Activated CD4-positive, alpha-beta T cell treated with anti-CD3 and anti-CD28 coated beads, Interleukin-2, amount 10 ng/mL, durations not matched to agents 24 days and 14 days (primary cell): ENCODE data around the gene TEX44. TPM values are rescaled to one million over a fixed set of nuclear protein-coding genes. Genes with fewer than 3 reads are reported as not detected.
"Not testable (repeated sequence)": the region's sequence is repeated elsewhere in the genome, so short reads cannot be mapped to it uniquely, and the experiment has no call there.

Source experiments
- DNase-seq: peaks from one replicate; pipeline ENCODE4 v3.0.0; 2022
- H3K27ac Mint-ChIP-seq: one replicate; pipeline ENCODE4 v1.8.0; 2022; ENCODE audit warnings: mild to moderate bottlenecking, mixed read lengths
- H3K27me3 Mint-ChIP-seq: one replicate; pipeline ENCODE4 v1.8.0; 2022; ENCODE audit warnings: mixed read lengths
- H3K36me3 Mint-ChIP-seq: one replicate; pipeline ENCODE4 v1.8.0; 2022; ENCODE audit warnings: low read depth, mild to moderate bottlenecking, mixed read lengths
- H3K4me1 Mint-ChIP-seq: one replicate; pipeline ENCODE4 v1.8.0; 2021; ENCODE audit warnings: mixed read lengths
- H3K4me3 Mint-ChIP-seq: one replicate; pipeline ENCODE4 v1.8.0; 2022; ENCODE audit warnings: mild to moderate bottlenecking, moderate library complexity, mixed read lengths
- H3K9me3 Mint-ChIP-seq: one replicate; pipeline ENCODE4 v1.8.0; 2021; ENCODE audit warnings: mixed read lengths
- intact Hi-C: fragments of 100-400 bp; cut with micrococcal nuclease; formaldehyde crosslinking; loops from one replicate; pipeline ENCODE4 v1.15.1; 2023
- total RNA-seq: library from RNA; stranded (reverse); gene quantifications from 2 replicates; pipeline ENCODE4 v1.2.3, GENCODE V29; 2022

TEX44 gene
- total RNA-seq, 1 donor from 2014 or later, result not detected

DNA sequence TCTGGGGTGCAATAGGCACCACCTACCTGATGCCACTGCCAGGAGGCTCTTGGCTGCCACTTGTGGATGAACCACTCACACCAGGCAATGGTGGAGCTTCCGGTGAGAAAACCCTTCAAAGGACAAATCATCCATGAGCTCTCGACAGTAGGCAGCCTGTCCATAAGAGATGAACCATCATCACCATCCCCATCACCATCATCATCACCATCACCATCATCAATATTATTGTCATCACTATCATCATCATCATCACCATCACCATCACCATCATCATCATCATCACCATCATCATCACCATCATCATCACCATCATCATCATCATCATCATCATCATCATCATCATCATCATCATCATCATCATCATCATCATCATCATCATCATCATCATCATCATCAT lies 14.0 kb upstream of the TEX44 start:
- H3K36me3 Mint-ChIP-seq, DNase-seq, H3K27me3 Mint-ChIP-seq, H3K4me1 Mint-ChIP-seq, H3K27ac Mint-ChIP-seq, H3K9me3 Mint-ChIP-seq, H3K4me3 Mint-ChIP-seq, intact Hi-C loops: not testable (repeated sequence)

DNA sequence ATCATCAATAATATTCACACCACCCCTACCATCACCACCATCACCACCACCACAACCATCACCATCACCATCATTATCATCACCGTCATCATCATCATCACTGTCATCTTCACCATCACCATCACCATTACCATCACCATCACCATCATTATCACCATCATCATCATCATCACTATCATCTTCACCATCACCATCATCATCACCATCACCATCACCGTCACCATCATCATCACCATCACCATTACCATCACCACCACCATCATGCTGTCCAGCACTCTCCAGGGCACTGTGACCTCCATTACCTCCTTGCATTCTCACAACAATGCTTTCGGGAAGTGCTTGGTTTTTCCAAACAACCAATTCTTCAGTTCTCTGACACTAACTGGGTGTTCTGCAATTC lies 13.1 kb upstream of the TEX44 start:
- Mint-ChIP-seq H3K27me3 (peaks cover 5% of the 10 kb centered on the region), H3K4me1 (no peaks in the 10 kb centered on the region), H3K27ac (no peak overlapping the region), H3K36me3 (no peaks in the 10 kb centered on the region), H3K9me3 (peaks cover 9% of the 10 kb centered on the region), H3K4me3 (no peak overlapping the region)
- DNase-seq, result no peak
- intact Hi-C loops, result no loop called here

DNA sequence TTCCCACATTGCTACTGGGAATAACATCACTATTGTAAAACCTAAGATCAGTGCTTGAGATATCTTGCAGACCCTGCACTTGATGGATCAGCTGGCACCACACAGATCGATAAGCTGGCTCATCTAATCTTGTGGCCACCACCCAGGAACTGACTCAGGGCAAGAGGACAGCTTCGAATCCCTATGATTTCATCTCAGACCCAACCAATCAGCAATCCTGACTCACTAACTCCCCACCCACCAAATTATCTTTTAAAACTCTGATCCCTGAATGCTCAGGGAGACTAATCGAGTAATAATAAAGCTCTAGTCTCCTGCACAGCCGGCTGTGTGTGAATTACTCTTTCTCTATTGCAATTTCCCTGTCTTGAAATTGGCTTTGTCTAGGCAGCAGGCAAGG lies 11.3 kb upstream of the TEX44 start:
- Mint-ChIP-seq H3K27me3 (peaks cover 8% of the 10 kb centered on the region), H3K4me1 (no peaks in the 10 kb centered on the region), H3K36me3 (no peaks in the 10 kb centered on the region), H3K9me3 (peaks cover 9% of the 10 kb centered on the region), H3K27ac (no peak overlapping the region), H3K4me3 (no peak overlapping the region)
- DNase-seq, result no peak
- intact Hi-C loops, result no loop called here

DNA sequence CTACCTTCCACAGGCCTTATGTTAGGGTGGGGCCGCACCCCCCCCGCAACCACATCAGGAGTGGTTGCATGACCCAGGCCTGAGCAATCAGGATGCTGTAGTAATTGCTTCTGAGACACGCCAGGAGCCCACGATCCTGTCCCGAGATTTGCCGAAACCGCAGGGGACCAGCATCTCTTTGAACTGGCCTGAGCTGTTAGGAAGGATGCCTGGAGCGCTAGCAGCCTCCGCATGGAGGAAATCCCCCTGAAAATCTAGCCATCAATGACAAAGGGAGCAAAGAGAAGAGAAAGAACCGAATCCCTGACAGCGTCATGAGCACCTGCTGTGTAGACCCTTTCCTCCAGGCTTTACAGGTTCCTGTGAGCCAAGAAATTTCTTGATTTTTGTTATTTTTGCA lies 8.7 kb upstream of the TEX44 start:
- H3K4me1 Mint-ChIP-seq, result no peaks in the 10 kb centered on the region
- DNase-seq, result no peak
- no peaks in the 10 kb centered on the region for H3K36me3 Mint-ChIP-seq
- no peak overlapping the region for H3K4me3 Mint-ChIP-seq
- H3K9me3 Mint-ChIP-seq, result peaks cover 5% of the 10 kb centered on the region
- no peak overlapping the region for H3K27ac Mint-ChIP-seq
- H3K27me3 Mint-ChIP-seq, result peaks cover 11% of the 10 kb centered on the region
- intact Hi-C loops, result no loop called here

DNA sequence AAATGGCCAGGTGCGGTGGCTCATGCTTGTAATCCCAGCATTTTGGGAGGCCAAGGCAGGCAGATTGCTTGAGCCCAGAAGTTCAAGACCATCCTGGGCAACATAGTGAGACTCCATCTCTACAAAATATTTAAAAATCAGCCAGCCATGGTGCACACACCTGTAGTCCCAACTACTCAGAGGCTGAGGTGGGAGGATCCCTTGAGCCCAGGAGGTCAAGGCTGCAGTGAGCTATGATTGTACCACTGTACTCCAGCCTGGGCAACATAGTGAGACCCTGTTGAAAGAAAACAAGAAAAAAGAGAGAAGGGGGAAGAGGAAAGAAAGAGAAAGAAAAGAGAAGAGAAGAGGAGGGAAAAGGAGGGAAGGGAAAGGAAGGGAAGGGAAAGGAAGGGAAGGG lies 4.9 kb upstream of the TEX44 start:
- H3K9me3 Mint-ChIP-seq, H3K36me3 Mint-ChIP-seq, H3K27me3 Mint-ChIP-seq, DNase-seq, H3K27ac Mint-ChIP-seq, intact Hi-C loops, H3K4me3 Mint-ChIP-seq, H3K4me1 Mint-ChIP-seq: not testable (repeated sequence)

DNA sequence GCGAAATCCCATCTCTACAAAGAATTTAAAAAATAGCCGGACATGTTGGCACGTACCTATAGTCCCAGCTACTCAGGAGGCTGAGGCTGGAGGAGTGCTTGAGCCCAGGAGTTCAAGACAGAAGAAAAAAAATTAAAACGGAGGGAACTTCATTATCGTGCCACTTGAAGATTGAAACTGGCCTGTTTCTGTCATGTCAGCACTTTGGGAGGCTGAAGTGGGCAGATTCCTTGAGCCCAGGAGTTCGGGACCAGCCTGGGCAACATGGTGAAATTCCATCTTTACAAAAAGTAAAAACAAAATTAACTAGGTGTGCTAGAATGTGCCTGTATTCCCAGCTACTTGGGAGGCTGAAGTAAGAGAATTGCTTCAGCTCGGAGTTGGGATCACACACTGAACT lies 3.0 kb upstream of the TEX44 start:
- no peak overlapping the region for H3K4me3 Mint-ChIP-seq
- DNase-seq, result no peak
- peaks cover 7% of the 10 kb centered on the region for H3K27me3 Mint-ChIP-seq
- H3K36me3 Mint-ChIP-seq, result no peaks in the 10 kb centered on the region
- no peaks in the 10 kb centered on the region for H3K4me1 Mint-ChIP-seq
- intact Hi-C loops, result no loop called here
- no peak overlapping the region for H3K27ac Mint-ChIP-seq
- H3K9me3 Mint-ChIP-seq, result no peaks in the 10 kb centered on the region

DNA sequence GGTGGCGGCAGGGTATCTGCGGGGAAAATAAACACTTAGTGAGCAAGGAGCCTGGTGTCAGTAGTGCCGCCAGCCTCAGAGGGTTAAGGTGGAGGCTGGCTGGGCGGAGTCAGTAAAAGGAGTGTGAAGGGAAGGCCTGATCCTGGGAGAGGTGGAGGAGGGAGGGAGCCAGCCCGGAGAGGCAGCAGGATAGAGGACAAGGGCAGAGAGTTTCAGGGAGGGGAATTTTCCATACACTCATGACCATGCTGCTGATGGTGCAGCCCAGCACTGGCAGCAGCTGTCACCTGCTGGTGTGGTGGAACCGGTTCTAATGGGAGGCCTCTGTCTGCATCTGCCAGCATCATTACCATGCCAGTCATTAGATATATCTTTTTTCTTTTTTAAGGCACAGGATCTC lies 2.0 kb upstream of the TEX44 start:
- no peak overlapping the region for H3K4me3 Mint-ChIP-seq
- H3K27ac Mint-ChIP-seq, result no peak overlapping the region
- intact Hi-C loops, result no loop called here
- no peaks in the 10 kb centered on the region for H3K9me3 Mint-ChIP-seq
- no peak for DNase-seq
- peaks cover 7% of the 10 kb centered on the region for H3K27me3 Mint-ChIP-seq
- no peaks in the 10 kb centered on the region for H3K36me3 Mint-ChIP-seq
- H3K4me1 Mint-ChIP-seq, result no peaks in the 10 kb centered on the region

DNA sequence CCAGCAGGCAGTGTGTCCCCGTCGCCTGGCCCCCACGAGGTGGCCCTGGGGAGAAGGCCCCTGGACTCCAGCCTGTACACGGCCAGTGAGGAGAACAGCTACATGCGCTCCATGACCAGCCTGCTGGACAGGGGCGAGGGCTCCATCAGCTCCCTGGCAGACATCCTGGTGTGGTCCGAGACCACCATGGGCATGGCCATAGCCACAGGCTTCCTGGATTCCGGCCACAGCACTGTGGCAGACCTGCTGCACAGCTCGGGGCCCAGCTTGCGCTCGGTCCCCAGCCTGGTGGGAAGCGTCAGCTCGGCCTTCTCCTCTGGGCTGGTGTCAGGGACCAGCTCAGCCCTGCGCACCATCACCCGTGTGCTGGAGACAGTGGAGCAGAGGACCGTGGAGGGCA lies 1.0 kb downstream of the TEX44 start:
- H3K4me3 Mint-ChIP-seq, result no peak overlapping the region
- H3K9me3 Mint-ChIP-seq, result no peaks in the 10 kb centered on the region
- intact Hi-C loops, result no loop called here
- H3K27ac Mint-ChIP-seq, result no peak overlapping the region
- no peak for DNase-seq
- H3K36me3 Mint-ChIP-seq, result no peaks in the 10 kb centered on the region
- peaks cover 1% of the 10 kb centered on the region for H3K27me3 Mint-ChIP-seq
- H3K4me1 Mint-ChIP-seq, result no peaks in the 10 kb centered on the region

DNA sequence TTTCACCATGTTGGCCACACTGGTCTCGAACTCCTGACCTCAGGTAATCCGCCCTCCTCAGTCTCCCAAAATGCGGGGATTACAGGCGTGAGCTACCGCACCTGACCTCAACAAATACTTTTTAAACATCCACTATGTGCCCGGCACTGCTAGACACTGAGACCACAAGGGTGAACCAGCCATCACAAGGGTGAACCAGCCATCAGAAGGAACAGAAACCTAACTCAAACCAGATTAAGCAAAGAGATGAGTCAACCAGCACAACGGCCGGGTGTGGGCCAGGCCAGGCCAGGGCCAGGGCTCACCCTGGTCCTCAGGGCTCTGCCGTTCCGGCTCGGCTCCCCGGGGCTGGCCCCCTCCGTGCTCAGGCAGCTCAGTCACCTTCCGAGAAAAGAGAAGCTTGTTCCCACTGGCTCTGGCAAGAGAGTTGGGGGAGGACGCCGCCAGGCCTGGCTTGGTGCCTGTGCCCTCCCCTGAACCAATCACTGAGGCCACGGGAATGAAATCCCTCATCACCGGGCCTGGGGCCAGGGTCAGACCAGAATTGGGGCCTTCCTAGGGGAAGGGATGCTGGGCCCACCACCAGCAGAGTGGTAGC lies 4.4 kb downstream of the TEX44 start:
- intact Hi-C loops, result no loop called here
- H3K27me3 Mint-ChIP-seq, result peaks cover 1% of the 10 kb centered on the region
- peaks cover 5% of the 10 kb centered on the region for H3K4me1 Mint-ChIP-seq
- no peaks in the 10 kb centered on the region for H3K36me3 Mint-ChIP-seq
- H3K9me3 Mint-ChIP-seq, result no peaks in the 10 kb centered on the region
- no peak overlapping the region for H3K27ac Mint-ChIP-seq
- DNase-seq, result no peak
- no peak overlapping the region for H3K4me3 Mint-ChIP-seq

DNA sequence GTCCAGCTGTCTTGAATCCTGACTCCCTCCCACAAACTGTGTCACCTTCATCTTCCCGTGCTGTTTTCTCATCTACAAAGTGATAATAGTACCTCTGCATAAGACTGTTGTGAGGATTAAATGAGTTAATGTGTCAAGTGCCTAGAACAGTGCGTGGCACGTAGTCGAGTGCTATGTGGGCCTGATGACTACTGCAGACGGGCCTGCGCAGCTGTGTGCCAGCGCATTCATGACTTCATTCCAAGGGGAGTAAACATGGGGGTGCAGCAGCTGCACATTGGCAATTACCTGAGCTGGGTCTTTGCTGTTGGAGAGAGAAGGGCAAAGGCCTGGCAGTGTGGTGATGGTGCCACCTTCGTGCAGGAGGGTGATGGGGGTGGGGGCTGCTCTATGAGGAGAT lies 5.0 kb downstream of the TEX44 start:
- H3K4me1 Mint-ChIP-seq, result peaks cover 5% of the 10 kb centered on the region
- H3K27ac Mint-ChIP-seq, result no peak overlapping the region
- no peaks in the 10 kb centered on the region for H3K36me3 Mint-ChIP-seq
- no peak overlapping the region for H3K4me3 Mint-ChIP-seq
- H3K9me3 Mint-ChIP-seq, result no peaks in the 10 kb centered on the region
- peaks cover 1% of the 10 kb centered on the region for H3K27me3 Mint-ChIP-seq
- DNase-seq, result no peak
- intact Hi-C loops, result no loop called here

DNA sequence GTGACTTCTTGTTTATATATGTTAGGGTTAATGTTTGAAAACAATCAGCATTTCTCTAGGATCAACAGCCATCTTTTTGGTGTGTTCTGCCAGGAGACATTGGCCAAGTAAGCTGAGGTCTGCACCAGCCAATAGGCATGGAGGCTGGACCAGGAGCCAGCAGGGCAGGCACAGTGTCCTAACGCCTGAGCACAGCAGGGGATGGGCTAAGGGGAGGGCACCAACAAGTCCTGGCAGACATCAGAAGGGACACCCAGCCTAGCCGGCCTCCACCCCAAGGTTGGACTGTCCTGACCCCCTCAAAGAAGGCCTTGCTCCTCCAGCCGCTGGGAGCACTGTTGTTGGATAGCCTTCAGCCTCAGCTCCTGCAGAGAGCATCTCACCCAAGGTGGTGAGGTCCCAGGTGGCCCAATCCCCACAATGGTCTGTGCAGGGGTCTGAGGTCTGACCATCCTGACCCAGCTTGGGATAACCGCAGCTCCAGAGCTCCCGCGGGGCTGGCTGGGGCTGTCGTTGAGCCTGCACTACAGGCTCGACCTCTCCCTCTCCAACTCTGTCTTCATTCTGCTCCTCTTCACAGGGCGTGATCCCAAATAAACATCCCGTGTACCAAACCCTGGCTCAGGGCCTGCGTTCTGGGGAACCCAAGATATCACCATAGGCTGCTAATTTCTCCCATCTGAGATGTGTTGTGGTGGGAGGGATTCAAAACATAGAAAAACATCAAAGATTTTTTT lies 8.1 kb downstream of the TEX44 start:
- H3K36me3 Mint-ChIP-seq, result no peaks in the 10 kb centered on the region
- no peak overlapping the region for H3K4me3 Mint-ChIP-seq
- H3K27me3 Mint-ChIP-seq, result peaks cover 7% of the 10 kb centered on the region
- DNase-seq, result no peak
- H3K27ac Mint-ChIP-seq, result no peak overlapping the region
- H3K4me1 Mint-ChIP-seq, result peaks cover 10% of the 10 kb centered on the region
- H3K9me3 Mint-ChIP-seq, result no peaks in the 10 kb centered on the region
- intact Hi-C loops, result loop anchor here (1.0 kb wide), 2 partner anchors 37 to 83 kb away; no protein-coding TSS in a partner anchor

DNA sequence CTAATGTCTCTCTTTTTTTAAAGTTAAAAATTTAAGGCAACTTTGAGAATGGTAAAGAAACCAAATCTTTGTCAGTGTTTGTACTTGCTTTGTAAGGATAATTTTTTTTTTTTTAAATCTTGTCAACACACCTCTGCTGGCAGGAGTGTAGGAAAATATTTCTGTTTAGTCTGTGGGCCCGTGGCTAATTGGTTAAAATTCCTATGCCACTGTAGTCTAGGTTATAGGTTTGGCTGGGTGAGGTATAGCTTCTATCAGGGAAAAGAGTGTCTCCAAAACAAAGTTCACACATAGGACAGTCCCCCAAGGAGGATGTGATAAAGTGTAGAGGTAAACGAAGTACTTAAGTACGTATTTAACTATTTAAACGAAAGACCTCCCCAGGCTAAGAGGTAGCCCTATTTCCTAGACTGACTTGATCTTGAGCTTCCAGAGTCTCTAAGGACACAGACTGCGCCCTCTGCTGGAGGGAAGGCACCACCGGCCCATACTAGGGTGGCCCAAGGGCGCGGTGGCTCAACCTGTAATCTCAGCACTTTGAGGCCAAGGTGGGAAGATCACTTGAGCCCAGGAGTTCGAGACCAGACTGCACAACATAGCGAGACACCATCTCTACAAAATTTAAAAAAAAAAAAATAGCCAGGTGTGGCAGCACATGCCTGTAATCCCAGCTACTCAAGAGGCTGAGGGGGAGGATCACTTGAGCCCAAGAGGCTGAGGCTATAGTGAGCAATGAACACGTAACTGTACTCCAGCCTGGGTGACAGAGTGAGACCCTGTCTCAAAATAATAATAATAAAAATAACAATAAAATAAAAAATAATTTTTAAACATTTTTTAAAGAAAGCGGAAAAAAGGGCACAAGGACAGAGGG lies 8.9 kb downstream of the TEX44 start:
- peak; percentile 94 for DNase-seq
- no peak overlapping the region for H3K4me3 Mint-ChIP-seq
- H3K27ac Mint-ChIP-seq, result peak overlapping the region; percentile 65
- peaks cover 7% of the 10 kb centered on the region for H3K27me3 Mint-ChIP-seq
- intact Hi-C loops, result loop anchor here (1.0 kb wide), 2 partner anchors 38 to 84 kb away; no protein-coding TSS in a partner anchor
- H3K36me3 Mint-ChIP-seq, result no peaks in the 10 kb centered on the region
- no peaks in the 10 kb centered on the region for H3K9me3 Mint-ChIP-seq
- H3K4me1 Mint-ChIP-seq, result peaks cover 10% of the 10 kb centered on the region

DNA sequence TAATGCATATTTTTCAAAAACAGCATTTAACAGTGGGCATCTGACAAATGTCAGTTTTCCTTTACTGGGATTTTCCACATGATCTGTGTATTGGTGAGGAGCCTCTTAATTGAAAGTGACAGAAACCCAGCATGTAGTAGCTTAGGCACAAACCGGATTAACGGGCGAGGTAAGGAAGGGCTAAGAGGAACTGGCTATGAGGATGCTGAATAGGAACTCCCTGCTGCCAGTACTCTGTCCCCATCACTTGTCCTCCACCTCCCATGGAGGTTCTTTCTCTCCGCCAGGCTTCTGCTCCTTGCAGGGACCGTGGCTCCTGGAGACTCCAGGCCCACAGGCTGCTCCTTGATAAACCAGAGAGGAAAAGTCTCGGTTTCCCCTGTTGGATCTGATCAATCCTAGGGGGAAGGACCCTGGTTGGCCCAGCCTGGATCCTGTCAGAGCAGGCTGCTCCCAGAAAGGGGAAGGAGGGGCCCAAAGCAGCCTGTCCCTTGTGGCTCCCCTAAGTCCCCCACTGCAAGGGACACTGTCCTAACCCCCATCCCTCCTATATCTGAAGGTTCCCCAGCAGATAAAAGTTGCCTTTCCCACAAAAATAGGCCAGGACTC lies 10.3 kb downstream of the TEX44 start:
- no peak overlapping the region for H3K4me3 Mint-ChIP-seq
- peaks cover 7% of the 10 kb centered on the region for H3K27me3 Mint-ChIP-seq
- no peak overlapping the region for H3K27ac Mint-ChIP-seq
- H3K4me1 Mint-ChIP-seq, result peaks cover 10% of the 10 kb centered on the region
- intact Hi-C loops, result no loop called here
- no peaks in the 10 kb centered on the region for H3K36me3 Mint-ChIP-seq
- no peak for DNase-seq
- H3K9me3 Mint-ChIP-seq, result no peaks in the 10 kb centered on the region
